Smooth muscle cell (in vitro differentiated cells): Measurements from ENCODE around the gene ZNF546. TPM values are rescaled to one million over a fixed set of nuclear protein-coding genes. Genes with fewer than 3 reads are reported as not detected.

ENCODE experiments used
- DNase-seq: peaks from one replicate; lab custom pipeline; 2025; ENCODE audit not compliant: unreplicated experiment; lab: John Stamatoyannopoulos, UW
- H2AFZ ChIP-seq: fragments of 200-600 bp; sonication (generic); 2 replicates; pipeline ENCODE4 v1.6.0; 2016; ENCODE audit warnings: antibody characterized with exemption, low read depth, mild to moderate bottlenecking
- H3F3A ChIP-seq: fragments of 200-600 bp; sonication (generic); 2 replicates; pipeline ENCODE4 v1.6.0; 2017; ENCODE audit warnings: antibody characterized with exemption, low read depth
- H3K27ac ChIP-seq: fragments of 200-600 bp; sonication (generic); 2 replicates; pipeline ENCODE4 v1.5.1; 2016; ENCODE audit warnings: low read depth, mild to moderate bottlenecking
- H3K27me3 ChIP-seq: fragments of 200-600 bp; sonication (generic); 2 replicates; pipeline ENCODE4 v1.6.1; 2016; ENCODE audit warnings: low read depth, mild to moderate bottlenecking
- H3K36me3 ChIP-seq: fragments of 200-600 bp; sonication (generic); 2 replicates; pipeline ENCODE4 v1.5.1; 2016; ENCODE audit warnings: low read depth
- H3K4me1 ChIP-seq: fragments of 200-600 bp; sonication (generic); 2 replicates; pipeline ENCODE4 v1.5.1; 2016; ENCODE audit warnings: low read depth
- H3K4me2 ChIP-seq: fragments of 200-600 bp; sonication (generic); 2 replicates; pipeline ENCODE4 v1.6.0; 2016; ENCODE audit warnings: mild to moderate bottlenecking
- H3K4me3 ChIP-seq: fragments of 200-600 bp; sonication (generic); 2 replicates; pipeline ENCODE4 v1.5.1; 2016; ENCODE audit warnings: mild to moderate bottlenecking
- H3K79me2 ChIP-seq: fragments of 200-600 bp; sonication (generic); 2 replicates; pipeline ENCODE4 v1.6.0; 2016; ENCODE audit warnings: low read depth, mild to moderate bottlenecking
- H3K9ac ChIP-seq: fragments of 200-600 bp; sonication (generic); 2 replicates; pipeline ENCODE4 v1.6.0; 2016; ENCODE audit warnings: low read depth
- H3K9me3 ChIP-seq: fragments of 200-600 bp; sonication (generic); replicated peaks from 2 replicates; pipeline ENCODE4 v1.5.1; 2016; ENCODE audit warnings: low read depth
- H4K20me1 ChIP-seq: fragments of 200-600 bp; sonication (generic); 2 replicates; pipeline ENCODE4 v1.6.0; 2016; ENCODE audit warnings: low read depth
- CTCF ChIP-seq: fragments of 200-600 bp; sonication (generic); IDR thresholded peaks from 2 replicates; pipeline ENCODE4 v1.5.1; 2017; ENCODE audit warnings: borderline replicate concordance, mild to moderate bottlenecking, antibody characterized with exemption; ENCODE audit not compliant: insufficient read depth, poor library complexity, severe bottlenecking
- WGBS: methylation state at CpG from one replicate; pipeline ENCODE4 v1.1.7; 2016; ENCODE audit warnings: low lambda C conversion rate; 5-methylcytosine and 5-hydroxymethylcytosine counted together
- polyA plus RNA-seq: library from polyadenylated mRNA; unstranded; fragments of >200 nt; fragmentation: Nextera tagmentation; extraction: Ambion mirVana; gene quantifications from 2 replicates; pipeline ENCODE4 v1.2.1, GENCODE V29; 2016
- total RNA-seq: library from RNA; depleted of rRNA; stranded (reverse); fragments of >200 nt; gene quantifications from 2 replicates; pipeline ENCODE4 v1.2.3, GENCODE V29; 2014

Gene ZNF546
- total and polyA plus RNA-seq, 2 experiments from 2014 or later: 2.1 to 4.7 TPM

DNA sequence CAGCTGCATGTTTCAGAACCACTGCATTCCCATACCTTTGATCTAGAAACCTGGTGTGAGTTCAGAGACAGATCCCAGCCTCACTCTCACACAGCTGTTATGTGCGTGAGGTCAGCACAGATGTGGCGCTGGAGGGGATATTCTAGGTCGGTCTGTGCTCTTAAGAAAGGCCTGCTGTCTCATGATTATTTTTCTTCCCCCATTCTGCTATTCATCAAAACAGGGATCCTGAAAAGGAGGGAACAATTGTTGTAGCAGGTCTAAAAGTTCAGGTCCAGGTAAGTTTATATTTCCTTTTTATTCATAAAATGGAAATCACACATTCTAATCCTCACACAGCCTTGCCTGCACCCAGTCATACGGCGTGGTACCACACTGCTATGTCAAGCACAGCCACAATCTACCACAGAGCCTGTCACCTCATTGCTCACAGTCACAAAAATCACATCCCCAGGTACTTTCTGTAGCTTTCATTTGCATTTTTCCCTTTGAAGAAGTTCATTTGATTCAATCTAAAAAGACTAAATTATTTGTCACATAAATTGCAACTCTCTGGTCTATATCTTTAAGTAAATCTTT is 867 bp downstream of the ZNF546 start:
- no peaks in the 10 kb centered on the region for H3K9me3 ChIP-seq
- no peak for DNase-seq
- no peaks in the 10 kb centered on the region for H3F3A ChIP-seq
- H4K20me1 ChIP-seq: no peaks in the 10 kb centered on the region
- H3K9ac ChIP-seq: peak overlapping the region; percentile 79
- peak overlapping the region; percentile 99 for H2AFZ ChIP-seq
- peaks cover 26% of the 10 kb centered on the region for H3K79me2 ChIP-seq
- H3K4me2 ChIP-seq: peak overlapping the region; percentile 94
- 81% methylated on average over 5 of the region's 5 CpGs for WGBS
- H3K27ac ChIP-seq: no peak overlapping the region
- H3K27me3 ChIP-seq: no peaks in the 10 kb centered on the region
- H3K4me3 ChIP-seq: peak overlapping the region; percentile 92
- H3K4me1 ChIP-seq: peaks cover 9% of the 10 kb centered on the region
- no peak for TF ChIP-seq CTCF
- no peaks in the 10 kb centered on the region for H3K36me3 ChIP-seq

- no peaks in the 10 kb centered on the region for H3K36me3 ChIP-seq
- H3K27me3 ChIP-seq: no peaks in the 10 kb centered on the region
- H4K20me1 ChIP-seq: no peaks in the 10 kb centered on the region
- TF ChIP-seq CTCF: no peak
- no peak overlapping the region for H2AFZ ChIP-seq
- WGBS: 97% methylated on average over 4 of the region's 4 CpGs
- H3K9me3 ChIP-seq: no peaks in the 10 kb centered on the region
- DNase-seq: no peak
- no peak overlapping the region for H3K27ac ChIP-seq
- no peak overlapping the region for H3K4me3 ChIP-seq
- peaks cover 19% of the 10 kb centered on the region for H3K79me2 ChIP-seq
- H3K4me1 ChIP-seq: peaks cover 9% of the 10 kb centered on the region
- no peak overlapping the region for H3K4me2 ChIP-seq
- H3F3A ChIP-seq: no peaks in the 10 kb centered on the region
- H3K9ac ChIP-seq: no peak overlapping the region
Measured at GRCh38 chr19:39998501-39998900, 1.6 kb downstream of the ZNF546 start.

DNA sequence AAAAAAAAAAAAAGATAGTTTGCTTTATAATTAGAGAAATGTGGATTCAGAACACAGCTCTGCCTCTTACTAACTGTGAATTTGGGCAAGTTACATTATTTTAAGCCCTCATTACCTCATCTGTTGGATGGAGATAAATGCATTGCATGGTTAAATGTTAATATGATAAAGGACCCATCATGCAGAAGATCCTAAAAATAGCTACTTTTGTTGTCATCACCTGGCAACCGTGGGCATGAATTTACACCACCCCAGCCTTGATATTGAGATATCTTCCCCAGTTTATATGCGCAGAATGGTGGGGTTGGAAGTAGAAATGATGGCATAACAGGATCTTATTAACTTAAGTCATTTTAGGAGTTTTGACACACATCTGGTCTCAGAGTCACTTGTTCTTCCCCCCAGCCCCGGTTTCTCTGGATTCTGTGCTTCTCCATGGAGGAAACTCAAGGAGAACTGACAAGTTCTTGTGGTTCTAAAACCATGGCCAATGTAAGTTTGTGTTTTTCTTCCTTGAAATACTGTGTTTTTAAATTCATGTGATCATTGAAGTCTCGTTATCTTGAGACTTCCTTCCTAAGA is 8.9 kb downstream of the ZNF546 start:
- H3K27me3 ChIP-seq: no peaks in the 10 kb centered on the region
- H3K9ac ChIP-seq: no peak overlapping the region
- no peak for TF ChIP-seq CTCF
- H3F3A ChIP-seq: no peaks in the 10 kb centered on the region
- H2AFZ ChIP-seq: no peak overlapping the region
- H3K79me2 ChIP-seq: no peaks in the 10 kb centered on the region
- peaks cover 21% of the 10 kb centered on the region for H3K36me3 ChIP-seq
- H3K27ac ChIP-seq: no peak overlapping the region
- no peak for DNase-seq
- H3K9me3 ChIP-seq: peaks cover 7% of the 10 kb centered on the region
- 96% methylated on average over 4 of the region's 4 CpGs for WGBS
- no peak overlapping the region for H3K4me2 ChIP-seq
- H3K4me3 ChIP-seq: no peak overlapping the region
- H3K4me1 ChIP-seq: no peaks in the 10 kb centered on the region
- H4K20me1 ChIP-seq: no peaks in the 10 kb centered on the region

DNA sequence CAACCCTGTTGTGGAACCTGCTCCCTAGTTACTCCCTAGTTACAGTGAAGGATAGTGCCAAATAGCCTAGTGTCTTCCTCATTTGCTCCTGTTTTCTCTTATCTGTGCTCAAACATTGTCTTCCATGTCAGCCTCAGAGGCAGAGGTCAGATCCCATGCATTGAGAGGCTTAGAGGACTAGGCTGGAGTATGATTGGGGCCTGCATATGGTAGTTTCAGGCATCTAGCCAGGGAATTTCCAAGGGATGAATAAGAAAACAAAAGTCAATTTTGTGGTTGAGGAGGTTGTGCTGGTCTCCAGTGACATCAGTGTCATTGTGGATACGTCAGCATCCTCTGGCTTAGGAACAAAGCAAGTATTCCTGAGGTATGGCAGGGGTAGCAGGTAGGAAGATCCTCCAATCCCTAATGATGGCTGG is 9.4 kb downstream of the ZNF546 start:
- Histone ChIP-seq H3K9ac (no peak overlapping the region), H3K9me3 (peaks cover 7% of the 10 kb centered on the region), H3K36me3 (peaks cover 21% of the 10 kb centered on the region), H4K20me1 (no peaks in the 10 kb centered on the region), H3K27me3 (no peaks in the 10 kb centered on the region), H3K4me3 (no peak overlapping the region), H3K79me2 (no peaks in the 10 kb centered on the region), H3K4me1 (no peaks in the 10 kb centered on the region), H3K27ac (no peak overlapping the region), H3F3A (no peaks in the 10 kb centered on the region), H3K4me2 (no peak overlapping the region), H2AFZ (no peak overlapping the region)
- no peak for TF ChIP-seq CTCF
- WGBS: 67% methylated on average over 1 of the region's 1 CpG
- no peak for DNase-seq
